Right lobe of liver (tissue), 4 donors: ENCODE results near the gene PTPRN.

Experiments used
- CTCF ChIP-seq, 4 donors: fragments of 200-600 bp in 3 of 4; fragments of 450-650 bp in 1 of 4; IDR thresholded peaks; one replicate each; pipeline versions ENCODE4 v1.5.1 to v1.8.0; 2016 to 2022; ENCODE audit warnings: antibody characterized with exemption in 4 of 4, mild to moderate bottlenecking in 2 of 4
- POLR2A ChIP-seq: fragments of 450-650 bp; IDR thresholded peaks from one replicate; pipeline ENCODE4 v1.6.1; 2017; ENCODE audit warnings: antibody characterized with exemption, mild to moderate bottlenecking
- donor health status: DM: no; HTN: no; CAD: no.
- donor health status: DM: no; HTN: no; CAD: no.
- donor health status: DM: no; HTN: yes; CAD: no.

DNA sequence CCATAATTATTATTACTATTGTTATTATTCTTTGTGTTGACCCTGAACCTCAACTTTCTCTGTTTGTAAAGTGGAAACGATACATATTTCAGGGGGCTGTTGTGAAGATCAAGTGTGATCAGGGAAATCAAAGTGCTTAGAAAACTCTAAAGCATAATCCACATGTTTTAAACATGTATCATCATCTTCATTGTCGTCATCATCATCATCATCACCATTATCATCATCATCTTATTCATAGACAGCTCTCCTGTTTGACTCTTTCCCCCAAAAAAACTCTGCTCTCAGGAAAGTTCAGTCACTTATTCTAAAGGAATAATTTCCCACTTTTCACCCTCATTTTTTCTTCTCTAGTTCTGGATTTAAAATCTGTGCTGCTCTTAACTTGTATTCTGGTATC, 5.0 kb downstream of the PTPRN start:
- TF ChIP-seq CTCF (IDR thresholded peaks at IDR 0.05) = no peak
- TF ChIP-seq POLR2A = no peak
